SK-N-SH (cell line): Measurements from ENCODE around the gene MMUT.

Source experiments
- CHD2 ChIP-seq: fragments of 150-350 bp; IDR thresholded peaks from 2 replicates; pipeline ENCODE4 v1.6.1; 2018; ENCODE audit warnings: low read length; ENCODE audit not compliant: partially characterized antibody
- CTCF ChIP-seq: fragments of 200-600 bp; sonication (generic); IDR thresholded peaks from 2 replicates; pipeline ENCODE4 v1.6.1; 2017; ENCODE audit warnings: antibody characterized with exemption, mild to moderate bottlenecking, moderate library complexity
- EP300 ChIP-seq, 2 experiments: IDR thresholded peaks; 2 replicates each; pipeline versions ENCODE4 v1.4.0 to v1.6.1; 2012; ENCODE audit warnings: borderline replicate concordance in 1 of 2, low read depth in 1 of 2, low read length in 1 of 2
- FOXM1 ChIP-seq: IDR thresholded peaks from 2 replicates; pipeline ENCODE4 v1.4.0; 2012; ENCODE audit warnings: low read depth, mild to moderate bottlenecking
- GABPA ChIP-seq: IDR thresholded peaks from 2 replicates; pipeline ENCODE4 v1.4.0; 2012; ENCODE audit warnings: low read depth, mild to moderate bottlenecking
- POLR2AphosphoS5 ChIP-seq: IDR thresholded peaks from 2 replicates; pipeline ENCODE4 v1.6.1; 2012; ENCODE audit warnings: low read depth, low read length
- SIN3A ChIP-seq: IDR thresholded peaks from 2 replicates; pipeline ENCODE4 v1.6.1; 2012; ENCODE audit warnings: low read depth, mild to moderate bottlenecking, low read length, moderate library complexity, borderline replicate concordance
- SMC3 ChIP-seq: IDR thresholded peaks from 2 replicates; pipeline ENCODE4 v1.6.1; 2012; ENCODE audit warnings: low read depth, low read length, improper control_type of control experiment
- TAF1 ChIP-seq: IDR thresholded peaks from 2 replicates; pipeline ENCODE4 v1.6.1; 2012; ENCODE audit warnings: low read depth, mild to moderate bottlenecking, low read length, moderate library complexity, borderline replicate concordance
- TEAD4 ChIP-seq: IDR thresholded peaks from 2 replicates; pipeline ENCODE4 v1.4.0; 2012; ENCODE audit warnings: mild to moderate bottlenecking, borderline replicate concordance; ENCODE audit not compliant: insufficient read depth
- TF ChIP-seq, protein P1 (sequence below): IDR thresholded peaks from 2 replicates; pipeline ENCODE4 v1.4.0; 2012; ENCODE audit warnings: low read depth, borderline replicate concordance
- TF ChIP-seq, protein P2 (sequence below): IDR thresholded peaks from 2 replicates; pipeline ENCODE4 v1.4.0; 2012; ENCODE audit warnings: low read depth
- TF ChIP-seq, protein P3 (sequence below): IDR thresholded peaks from 2 replicates; pipeline ENCODE4 v1.6.1; 2012; ENCODE audit warnings: mild to moderate bottlenecking, low read depth, low read length, moderate library complexity

DNA sequence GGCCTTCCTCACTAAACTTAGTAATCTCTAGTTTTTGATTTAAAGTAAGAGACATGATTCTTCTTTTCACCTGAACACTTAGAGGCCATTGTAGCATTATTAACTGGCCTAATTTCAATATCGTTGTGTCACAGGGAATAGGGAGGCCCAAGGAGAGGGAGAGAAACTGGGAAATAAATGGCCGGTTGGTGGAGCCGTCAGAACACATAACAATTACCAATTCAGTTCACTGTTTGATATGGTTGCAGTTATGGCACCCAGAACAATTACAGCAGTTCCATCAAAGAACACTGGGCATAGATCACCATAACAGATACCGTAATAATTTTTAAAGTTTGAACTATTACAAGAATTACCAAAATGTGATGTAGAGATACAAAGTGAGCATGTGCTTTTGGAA lies 27.6 kb upstream of the MMUT start:
- no peak for TF ChIP-seq FOXM1
- no peak for TF ChIP-seq CTCF
- no peak for TF ChIP-seq POLR2AphosphoS5
- no peak for TF ChIP-seq TEAD4
- no peak for TF ChIP-seq SMC3
- no peak for TF ChIP-seq GABPA
- TF ChIP-seq EP300 (IDR thresholded peaks at IDR 0.05; ENCODE audit: borderline replicate concordance in 1 of 2, low read depth in 1 of 2, low read length in 1 of 2), result no peak
- TF ChIP-seq, protein P1, sequence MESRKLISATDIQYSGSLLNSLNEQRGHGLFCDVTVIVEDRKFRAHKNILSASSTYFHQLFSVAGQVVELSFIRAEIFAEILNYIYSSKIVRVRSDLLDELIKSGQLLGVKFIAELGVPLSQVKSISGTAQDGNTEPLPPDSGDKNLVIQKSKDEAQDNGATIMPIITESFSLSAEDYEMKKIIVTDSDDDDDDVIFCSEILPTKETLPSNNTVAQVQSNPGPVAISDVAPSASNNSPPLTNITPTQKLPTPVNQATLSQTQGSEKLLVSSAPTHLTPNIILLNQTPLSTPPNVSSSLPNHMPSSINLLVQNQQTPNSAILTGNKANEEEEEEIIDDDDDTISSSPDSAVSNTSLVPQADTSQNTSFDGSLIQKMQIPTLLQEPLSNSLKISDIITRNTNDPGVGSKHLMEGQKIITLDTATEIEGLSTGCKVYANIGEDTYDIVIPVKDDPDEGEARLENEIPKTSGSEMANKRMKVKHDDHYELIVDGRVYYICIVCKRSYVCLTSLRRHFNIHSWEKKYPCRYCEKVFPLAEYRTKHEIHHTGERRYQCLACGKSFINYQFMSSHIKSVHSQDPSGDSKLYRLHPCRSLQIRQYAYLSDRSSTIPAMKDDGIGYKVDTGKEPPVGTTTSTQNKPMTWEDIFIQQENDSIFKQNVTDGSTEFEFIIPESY, result no peak
- no peak for TF ChIP-seq CHD2
- TF ChIP-seq SIN3A, result no peak
- TF ChIP-seq, protein P2, sequence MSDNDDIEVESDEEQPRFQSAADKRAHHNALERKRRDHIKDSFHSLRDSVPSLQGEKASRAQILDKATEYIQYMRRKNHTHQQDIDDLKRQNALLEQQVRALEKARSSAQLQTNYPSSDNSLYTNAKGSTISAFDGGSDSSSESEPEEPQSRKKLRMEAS, result no peak
- TF ChIP-seq, protein P3, sequence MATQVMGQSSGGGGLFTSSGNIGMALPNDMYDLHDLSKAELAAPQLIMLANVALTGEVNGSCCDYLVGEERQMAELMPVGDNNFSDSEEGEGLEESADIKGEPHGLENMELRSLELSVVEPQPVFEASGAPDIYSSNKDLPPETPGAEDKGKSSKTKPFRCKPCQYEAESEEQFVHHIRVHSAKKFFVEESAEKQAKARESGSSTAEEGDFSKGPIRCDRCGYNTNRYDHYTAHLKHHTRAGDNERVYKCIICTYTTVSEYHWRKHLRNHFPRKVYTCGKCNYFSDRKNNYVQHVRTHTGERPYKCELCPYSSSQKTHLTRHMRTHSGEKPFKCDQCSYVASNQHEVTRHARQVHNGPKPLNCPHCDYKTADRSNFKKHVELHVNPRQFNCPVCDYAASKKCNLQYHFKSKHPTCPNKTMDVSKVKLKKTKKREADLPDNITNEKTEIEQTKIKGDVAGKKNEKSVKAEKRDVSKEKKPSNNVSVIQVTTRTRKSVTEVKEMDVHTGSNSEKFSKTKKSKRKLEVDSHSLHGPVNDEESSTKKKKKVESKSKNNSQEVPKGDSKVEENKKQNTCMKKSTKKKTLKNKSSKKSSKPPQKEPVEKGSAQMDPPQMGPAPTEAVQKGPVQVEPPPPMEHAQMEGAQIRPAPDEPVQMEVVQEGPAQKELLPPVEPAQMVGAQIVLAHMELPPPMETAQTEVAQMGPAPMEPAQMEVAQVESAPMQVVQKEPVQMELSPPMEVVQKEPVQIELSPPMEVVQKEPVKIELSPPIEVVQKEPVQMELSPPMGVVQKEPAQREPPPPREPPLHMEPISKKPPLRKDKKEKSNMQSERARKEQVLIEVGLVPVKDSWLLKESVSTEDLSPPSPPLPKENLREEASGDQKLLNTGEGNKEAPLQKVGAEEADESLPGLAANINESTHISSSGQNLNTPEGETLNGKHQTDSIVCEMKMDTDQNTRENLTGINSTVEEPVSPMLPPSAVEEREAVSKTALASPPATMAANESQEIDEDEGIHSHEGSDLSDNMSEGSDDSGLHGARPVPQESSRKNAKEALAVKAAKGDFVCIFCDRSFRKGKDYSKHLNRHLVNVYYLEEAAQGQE, result no peak
- TF ChIP-seq TAF1, result no peak
